Lower leg skin (tissue), 3 donors: ENCODE results near the gene BRAP.

Experiments used
- CTCF ChIP-seq, 3 donors: fragments of 450-650 bp; IDR thresholded peaks; one replicate each; pipeline ENCODE4 v1.5.1; 2016; ENCODE audit warnings: antibody characterized with exemption in 3 of 3, mild to moderate bottlenecking in 3 of 3, moderate library complexity in 2 of 3
- POLR2A ChIP-seq, 2 donors: fragments of 450-650 bp; IDR thresholded peaks; one replicate each; pipeline ENCODE4 v1.6.1; 2016 to 2017; ENCODE audit warnings: antibody characterized with exemption in 2 of 2, mild to moderate bottlenecking in 1 of 2, moderate library complexity in 1 of 2

DNA sequence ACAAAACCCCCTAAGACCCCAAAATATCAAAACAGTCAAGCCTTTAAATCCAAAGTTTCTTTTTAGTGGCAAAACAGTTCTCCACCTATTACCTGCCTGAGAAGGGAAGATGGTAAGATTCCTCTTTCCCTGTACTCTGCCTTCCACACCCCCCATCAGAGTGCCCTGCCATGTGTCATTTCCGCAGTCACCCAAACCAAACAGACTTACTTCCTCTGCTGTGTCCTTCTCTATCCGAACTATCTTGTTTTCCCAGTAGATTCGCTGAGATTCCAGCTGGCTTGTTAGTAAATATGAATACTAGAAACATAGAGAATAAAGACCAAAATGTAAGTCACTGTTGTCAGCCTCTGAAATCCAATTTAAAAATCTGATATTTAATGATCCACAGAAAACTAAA, 30.4 kb downstream of the BRAP start:
- TF ChIP-seq CTCF (IDR thresholded peaks at IDR 0.05) (no peak), POLR2A (IDR thresholded peaks at IDR 0.05) (no peak)
